Measurements from ENCODE around the gene VPS41.
"Not testable (repeated sequence)": the region's sequence is repeated elsewhere in the genome, so short reads cannot be mapped to it uniquely, and the experiment has no call there.

Gene VPS41

GRCh38 chr7:38854947-38855346 lies 54.0 kb downstream of the VPS41 start:
- DNase-seq = not testable (repeated sequence)

GRCh38 chr7:38851321-38851720 lies 57.7 kb downstream of the VPS41 start:
- no peak for DNase-seq

- no peak for DNase-seq
These were observed 62.7 kb downstream of the VPS41 start for GRCh38 chr7:38846280-38846679.

DNA sequence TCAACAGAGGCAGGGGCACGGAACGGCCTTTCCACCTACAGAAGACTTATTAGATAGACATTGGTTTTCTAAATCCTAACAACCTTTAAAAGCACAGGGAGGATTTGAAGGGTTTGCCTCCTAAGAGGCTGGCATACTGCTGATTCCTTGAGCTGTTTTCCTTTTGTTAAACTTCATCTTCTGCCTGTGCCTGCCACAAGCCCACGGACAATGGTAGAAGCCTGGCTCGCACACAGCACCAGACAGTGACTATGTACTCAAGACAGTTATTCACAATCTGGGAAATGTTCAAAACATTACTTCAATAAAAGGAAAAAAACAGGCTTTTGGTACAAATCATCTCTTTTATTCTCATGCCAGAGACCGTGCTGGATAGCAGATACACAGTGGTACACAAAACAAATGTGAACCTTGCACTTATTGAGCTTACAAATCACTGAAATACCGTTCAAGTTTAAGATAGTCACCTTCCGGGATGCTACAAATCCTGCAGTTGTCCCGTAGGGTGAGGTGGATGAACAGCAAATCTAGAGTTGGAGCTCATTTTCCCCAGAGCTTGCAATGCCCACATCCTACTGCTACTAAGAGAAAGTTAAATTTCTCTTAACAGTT lies 63.9 kb downstream of the VPS41 start:
- DNase-seq = no peak

DNA sequence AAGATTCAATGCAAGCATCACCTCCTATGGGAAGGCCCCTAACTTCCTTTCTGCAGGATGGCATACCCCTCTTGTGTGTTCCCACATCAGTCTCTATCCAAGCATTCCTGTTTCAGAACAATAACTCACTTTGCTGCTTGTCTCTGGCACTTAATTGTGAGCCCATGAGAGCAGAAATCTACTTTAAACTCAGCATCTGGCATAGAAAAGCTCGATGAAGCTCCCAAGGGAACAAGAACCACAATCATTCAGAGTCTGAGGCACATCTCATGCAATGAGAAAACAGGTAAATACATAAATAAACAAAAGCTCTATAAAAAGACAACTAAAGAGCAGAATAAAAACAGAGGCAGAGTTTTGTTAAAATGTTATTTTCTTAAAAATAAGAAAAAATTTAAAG lies 66.2 kb downstream of the VPS41 start:
- DNase-seq = no peak

GRCh38 chr7:38840736-38841460 lies 68.1 kb downstream of the VPS41 start:
- no peak for DNase-seq

- DNase-seq = no peak
These were observed 69.1 kb downstream of the VPS41 start for GRCh38 chr7:38839851-38840250.

GRCh38 chr7:38838725-38839385 lies 70.1 kb downstream of the VPS41 start:
- no peak for DNase-seq

- DNase-seq = no peak
These were observed 74.6 kb downstream of the VPS41 start for GRCh38 chr7:38834357-38834756.

DNA sequence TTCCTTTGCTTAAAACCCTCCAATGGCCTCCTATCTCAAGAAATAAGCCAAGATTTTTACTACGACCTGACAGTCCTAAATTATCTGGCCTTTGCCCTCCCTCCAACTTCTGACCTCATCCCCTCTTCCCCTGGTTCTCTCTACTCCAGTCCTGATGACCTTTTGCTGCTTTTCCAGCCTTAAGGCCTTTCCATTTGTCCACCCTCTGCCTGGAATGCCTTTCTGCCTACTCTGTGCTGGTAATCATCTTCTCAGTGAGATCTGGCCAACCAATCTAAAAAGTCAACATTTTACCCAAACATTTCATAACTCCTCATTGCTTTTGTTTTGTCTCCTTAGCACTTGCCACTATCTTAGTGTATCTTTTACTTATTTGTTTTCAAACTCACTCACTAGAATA lies 75.7 kb downstream of the VPS41 start:
- DNase-seq = no peak

GRCh38 chr7:38831259-38831996 lies 77.6 kb downstream of the VPS41 start:
- DNase-seq = no peak

- no peak for DNase-seq
These were observed 78.2 kb downstream of the VPS41 start for GRCh38 chr7:38830826-38831225.

DNA sequence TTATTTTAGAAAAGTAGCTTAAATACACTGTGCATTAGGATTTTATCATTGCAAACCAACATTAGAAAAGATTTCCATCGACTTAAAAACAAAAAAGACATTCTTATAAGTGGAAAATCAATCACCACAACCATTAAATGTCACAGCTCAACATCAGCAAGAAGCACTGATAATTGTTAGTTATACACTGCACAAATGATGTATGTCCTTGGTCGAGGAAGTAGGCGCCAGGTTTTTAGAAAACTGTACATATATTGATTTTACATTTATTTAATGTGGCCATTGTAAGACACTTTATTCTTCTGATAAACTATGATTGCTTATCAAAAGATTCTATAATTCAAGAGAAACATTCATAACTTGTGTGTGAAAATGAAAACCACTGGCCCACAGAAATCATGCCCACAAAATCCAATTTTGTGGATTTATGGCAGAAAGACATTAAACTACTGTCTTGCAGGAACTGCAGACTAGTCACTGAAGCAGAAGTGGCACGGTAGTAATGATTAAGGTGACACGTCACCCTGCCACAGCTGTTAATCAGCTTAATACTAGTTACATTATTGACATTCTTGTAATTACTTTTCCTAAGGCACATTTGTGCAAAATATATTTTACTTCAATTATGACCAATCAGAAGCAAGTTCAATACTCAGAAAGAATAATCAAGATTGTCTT lies 79.4 kb downstream of the VPS41 start:
- no peak for DNase-seq

DNA sequence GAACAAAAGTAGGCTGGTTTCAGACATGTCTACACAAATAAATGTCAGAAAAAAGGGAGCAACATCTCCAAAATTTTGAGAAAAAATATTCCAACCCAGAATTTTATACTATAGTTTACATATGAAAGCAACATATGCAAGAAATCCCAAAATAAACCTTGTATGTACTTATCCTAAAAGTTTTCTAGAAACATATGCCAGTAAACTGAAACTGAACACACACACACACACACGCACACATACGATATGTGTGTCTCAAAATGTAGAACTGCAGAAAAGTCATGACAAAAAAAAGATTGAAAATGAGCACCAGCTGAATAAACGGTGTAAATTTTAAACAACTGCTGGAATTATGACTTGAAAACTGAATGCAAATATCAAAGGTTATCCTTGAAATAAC lies 81.0 kb downstream of the VPS41 start:
- no peak for DNase-seq

GRCh38 chr7:38825721-38826440 lies 83.1 kb downstream of the VPS41 start:
- DNase-seq = no peak

DNA sequence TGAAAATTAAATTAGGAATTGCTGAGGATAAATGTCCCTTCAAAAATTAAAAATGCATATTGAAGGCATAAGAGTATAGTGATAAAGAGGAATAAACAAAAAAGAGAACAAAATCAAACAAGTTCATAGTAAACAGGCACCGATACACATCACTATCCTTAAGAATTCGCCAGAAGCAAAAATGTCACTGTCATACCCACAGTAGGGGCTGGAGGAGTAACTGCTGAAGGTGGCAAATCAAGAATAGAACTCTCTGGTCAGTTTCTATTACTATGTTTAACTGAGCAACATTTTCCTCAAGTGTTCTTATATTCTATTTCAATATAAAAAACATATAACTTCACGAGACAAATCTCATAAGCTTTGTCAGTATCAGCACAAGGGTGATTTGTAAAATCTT lies 84.0 kb downstream of the VPS41 start:
- no peak for DNase-seq

DNA sequence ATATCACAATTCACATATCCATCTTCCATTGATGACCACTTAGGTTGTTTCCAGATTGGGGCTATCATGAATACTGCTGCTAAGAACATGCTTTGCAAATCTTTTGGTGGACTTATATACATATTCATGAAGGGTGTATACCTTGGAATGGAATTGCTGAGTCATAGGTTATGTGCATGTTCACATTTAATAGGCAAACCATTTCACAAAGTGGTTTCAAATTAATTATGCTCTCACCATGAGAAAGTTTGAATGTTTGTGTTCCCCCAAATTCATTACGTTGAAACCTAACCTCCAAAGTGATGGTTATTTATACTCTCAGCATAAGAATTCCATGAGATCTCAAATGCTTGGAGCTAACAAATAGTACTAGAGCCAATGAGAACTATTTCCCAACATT lies 86.4 kb downstream of the VPS41 start:
- no peak for DNase-seq

GRCh38 chr7:38820571-38820970 lies 88.4 kb downstream of the VPS41 start:
- DNase-seq = no peak

DNA sequence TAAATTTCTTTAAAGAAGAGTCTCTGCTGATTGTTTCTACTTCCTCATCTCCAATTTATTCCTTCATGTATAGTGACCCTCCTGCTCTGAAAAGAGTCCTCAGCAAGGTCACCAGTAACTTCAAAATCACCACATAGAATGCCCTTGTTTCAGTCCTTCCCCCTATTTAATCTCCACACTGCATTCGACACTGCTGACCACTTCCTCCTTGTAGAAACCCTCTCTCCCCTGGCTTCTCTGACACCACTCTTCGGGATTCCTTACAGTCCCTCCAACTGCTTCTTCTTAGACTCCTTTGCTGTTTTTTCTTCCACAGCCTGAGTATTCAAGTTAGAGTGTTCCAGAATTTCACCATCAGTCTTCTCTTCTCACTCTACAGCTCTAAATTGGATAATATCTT lies 89.5 kb downstream of the VPS41 start:
- DNase-seq = no peak

DNA sequence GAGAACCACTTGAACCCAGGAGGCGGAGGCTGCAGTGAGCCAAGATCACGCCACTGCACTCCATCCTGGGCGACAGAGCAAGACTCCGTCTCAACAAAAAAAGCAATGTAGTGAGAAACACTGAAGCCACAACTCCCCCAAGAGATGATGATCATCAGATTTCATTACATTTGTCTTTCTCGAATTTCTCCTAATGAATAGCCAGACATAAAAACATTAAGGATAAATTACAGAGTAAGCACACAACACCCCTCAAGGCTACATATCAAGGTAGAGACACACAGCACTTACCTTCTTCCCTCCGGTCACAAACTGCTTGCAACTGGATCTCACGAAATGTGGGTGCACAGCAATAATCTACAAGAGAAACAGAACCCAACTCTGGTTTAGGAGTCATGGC lies 91.5 kb downstream of the VPS41 start:
- no peak for DNase-seq

DNA sequence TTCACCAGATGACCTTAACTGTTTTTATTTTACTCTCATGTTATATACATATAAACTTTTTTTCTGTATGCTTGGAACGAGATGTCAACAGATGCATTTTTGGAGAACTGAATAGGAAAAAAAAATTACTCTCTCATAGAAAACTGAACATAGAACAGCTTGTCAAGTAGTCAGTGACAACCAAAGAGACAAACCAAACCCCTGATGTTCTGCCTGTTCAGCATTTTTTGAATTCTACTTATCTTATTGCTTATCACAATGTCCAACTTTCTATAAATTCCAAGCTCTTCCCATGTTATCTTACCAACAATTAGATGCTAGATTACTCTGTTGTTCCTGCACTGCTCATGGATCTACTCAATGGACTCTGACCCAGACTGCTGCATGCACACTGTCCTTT lies 95.2 kb downstream of the VPS41 start:
- no peak for DNase-seq

DNA sequence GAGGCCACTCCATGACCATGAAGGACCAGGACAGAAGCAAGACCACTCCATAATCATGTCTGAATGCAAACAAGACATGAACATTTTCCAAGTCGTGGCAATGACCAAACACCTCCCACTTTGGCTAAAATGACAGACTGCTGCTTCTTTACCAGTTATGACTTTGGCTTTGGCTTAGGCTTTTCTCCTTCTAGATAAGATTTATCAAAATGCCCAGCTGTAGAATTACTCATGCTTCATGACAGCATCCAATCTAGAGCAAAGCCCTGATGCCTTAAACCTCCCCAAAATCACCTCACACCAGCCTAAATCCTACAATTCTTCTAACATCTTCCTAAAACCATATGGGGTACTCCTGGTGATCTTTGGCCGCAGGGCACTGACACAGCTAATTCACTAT lies 102.1 kb downstream of the VPS41 start:
- DNase-seq = no peak

Measured in NCI-H187 treated with DMSO at 0.1 percent for 48 hours (cell line).